NT2/D1 (cell line): ENCODE results near the gene FRY.
"Not testable (repeated sequence)": the region's sequence is repeated elsewhere in the genome, so short reads cannot be mapped to it uniquely, and the experiment has no call there.

ENCODE experiments used
- SUZ12 ChIP-seq: IDR thresholded peaks from 2 replicates; pipeline ENCODE4 v1.6.1; 2011; ENCODE audit not compliant: insufficient read length, insufficient read depth; ENCODE audit errors: extremely low read depth
- YY1 ChIP-seq: IDR thresholded peaks from 2 replicates; pipeline ENCODE4 v1.6.1; 2011; ENCODE audit not compliant: insufficient read length, insufficient read depth
- ZNF274 ChIP-seq: IDR thresholded peaks from 2 replicates; pipeline ENCODE4 v1.6.1; 2011; ENCODE audit warnings: mild to moderate bottlenecking, low read depth, low read length

DNA sequence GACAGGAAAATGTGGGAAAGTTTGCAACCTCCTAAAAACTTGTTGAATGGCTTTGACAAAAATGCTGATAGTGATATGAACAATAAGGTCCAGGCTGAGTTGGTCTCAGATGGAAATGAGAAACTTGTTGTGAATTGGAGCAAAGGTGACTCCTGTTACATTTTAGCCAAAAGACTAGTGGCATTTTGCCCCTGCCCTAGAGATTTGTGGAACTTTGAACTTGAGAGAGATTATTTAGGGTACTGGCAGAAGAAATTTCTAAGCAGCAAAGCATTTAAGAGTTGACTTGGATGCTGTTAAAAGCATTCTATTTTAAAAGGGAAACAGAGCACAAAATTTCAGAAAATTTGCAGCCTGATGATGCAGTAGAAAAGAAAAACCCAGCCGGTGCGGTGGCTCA is 47.9 kb upstream of the FRY start:
- TF ChIP-seq YY1, SUZ12, ZNF274: not testable (repeated sequence)
